ENCODE data around the gene REM1. TPM values are rescaled to one million over a fixed set of nuclear protein-coding genes. Genes with fewer than 3 reads are reported as not detected.

The REM1 gene
- total and polyA plus RNA-seq, 2 of the 4 experiments (the other 2 are of a cell fraction), result not detected

DNA sequence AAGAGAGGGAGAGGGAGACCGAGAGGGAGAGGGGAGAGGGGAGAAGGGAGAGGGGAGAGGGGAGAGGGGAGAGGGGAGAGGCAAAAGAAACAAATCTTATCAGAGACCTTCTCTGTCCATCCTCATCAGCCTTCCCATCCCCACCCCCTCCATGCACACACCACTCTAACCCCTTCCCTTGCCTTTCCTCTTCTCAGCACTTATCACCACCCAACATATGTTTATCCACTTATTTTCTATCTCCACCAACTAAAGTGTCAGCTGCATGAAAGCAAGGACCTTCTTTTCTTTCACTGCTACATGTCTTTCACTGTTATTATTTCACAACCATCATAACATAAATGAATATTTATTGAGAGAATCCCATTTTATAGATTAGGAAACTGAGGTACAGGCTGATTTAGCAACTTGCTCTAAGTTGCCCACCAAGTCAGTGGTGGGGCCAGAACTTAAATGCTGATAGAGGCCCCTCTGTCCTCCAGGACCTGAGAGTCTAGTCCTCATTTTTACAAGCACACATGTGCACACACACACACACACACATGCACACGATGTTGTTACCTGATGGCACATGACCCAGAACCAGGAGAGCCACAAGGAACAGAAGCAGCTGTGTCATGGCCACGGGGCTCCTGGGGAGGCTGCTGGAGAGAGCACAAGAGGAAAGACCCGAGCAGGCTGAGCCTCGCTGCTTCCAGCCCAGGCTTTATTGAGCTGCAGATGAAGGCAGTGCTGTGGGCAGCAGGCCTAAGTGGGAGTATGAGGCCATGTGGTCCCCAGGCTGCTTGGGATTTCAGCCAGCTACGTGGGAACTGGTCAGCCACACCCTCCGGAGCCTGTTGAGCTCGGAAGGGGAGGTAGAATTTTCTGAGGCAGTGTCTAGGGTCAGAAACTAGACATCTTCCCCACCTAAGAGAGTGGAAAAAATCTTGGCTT lies 2.4 kb upstream of the REM1 start:
- BruUV-seq (replicated peaks), result no TSS peak
- WGBS, 2 experiments (ENCODE audit: extremely low coverage in 2 of 2, insufficient read length in 1 of 2), result 14% methylated on average over 3 of the region's 8 CpGs; no CpG with 5 or more reads in 1 of the 2 experiments
- Histone ChIP-seq H4K8ac (ENCODE audit: low read depth in 2 of 2, low read length in 2 of 2) (no peak overlapping the region), H2BK20ac (ENCODE audit: low read depth, low read length) (no peak overlapping the region), H3K4ac (ENCODE audit: low read depth, low read length) (no peak overlapping the region), H3K56ac (ENCODE audit: extremely low read depth, insufficient read depth, low read length) (no peak overlapping the region), H3K27me3 (ENCODE audit: control insufficient read depth, insufficient read depth, low read length) (peaks cover 32% of the 10 kb centered on the region), H3K4me2 (ENCODE audit: low read depth, low read length) (no peak overlapping the region), H4K5ac (ENCODE audit: low read depth, low read length) (no peak overlapping the region), H4K91ac (ENCODE audit: insufficient read depth, low read depth, low read length) (no peak overlapping the region), H2BK120ac (ENCODE audit: low read depth, low read length) (no peak overlapping the region), H3K79me1 (ENCODE audit: low read depth in 1 of 2, low read length in 2 of 2) (no peaks in the 10 kb centered on the region), H2AK9ac (replicated peaks; ENCODE audit: low read depth, low read length, poor library complexity) (no peak overlapping the region), H3K4me3 (ENCODE audit: insufficient read depth, low read depth, low read length) (no peak overlapping the region), H3K9ac (ENCODE audit: low read depth, low read length) (no peak overlapping the region), H3K14ac (replicated peaks; ENCODE audit: low read depth, low read length) (no peak overlapping the region), H4K20me1 (ENCODE audit: insufficient read depth, low read length) (no peaks in the 10 kb centered on the region), H2AK5ac (ENCODE audit: low read depth, low read length) (no peak overlapping the region), H3K9me3 (ENCODE audit: control insufficient read depth, insufficient read depth, low read length) (no peaks in the 10 kb centered on the region), H3K4me1 (ENCODE audit: control insufficient read depth, insufficient read depth, low read length) (no peaks in the 10 kb centered on the region), H3K18ac (ENCODE audit: low read depth, low read length) (no peak overlapping the region), H2BK5ac (ENCODE audit: low read depth, low read length, poor library complexity, severe bottlenecking) (no peak overlapping the region), H2AFZ (replicated peaks; ENCODE audit: low read length, poor library complexity) (no peak overlapping the region), H3K23ac (ENCODE audit: low read depth, low read length) (no peak overlapping the region), H3K36me3 (ENCODE audit: control insufficient read depth, insufficient read depth, low read length) (no peaks in the 10 kb centered on the region), H3K27ac (ENCODE audit: insufficient read depth, low read length) (no peak overlapping the region), H2BK15ac (ENCODE audit: low read depth, low read length) (no peak overlapping the region), H3K9me1 (ENCODE audit: insufficient read depth, low read length) (no peaks in the 10 kb centered on the region)
- POLR2A ChIA-PET (ENCODE audit: unreplicated experiment), result no interaction called here
- no peak for ATAC-seq (ENCODE audit: low read depth)
- in situ Hi-C loops (cut with MboI; ENCODE audit: low sequenced_read_pairs), result no loop called here
- intact Hi-C loops (cut with micrococcal nuclease), result no loop called here
- dilution Hi-C loops (cut with HindIII; ENCODE audit: low sequenced_read_pairs, unreplicated experiment), result no loop called here
- DNase-seq, result no peak
- CTCF ChIA-PET, result interaction anchor here (1.4 kb wide), 1 partner anchor 30 kb away, joined by 4 read pairs; no protein-coding TSS in a partner anchor
- TF ChIP-seq, protein P1, sequence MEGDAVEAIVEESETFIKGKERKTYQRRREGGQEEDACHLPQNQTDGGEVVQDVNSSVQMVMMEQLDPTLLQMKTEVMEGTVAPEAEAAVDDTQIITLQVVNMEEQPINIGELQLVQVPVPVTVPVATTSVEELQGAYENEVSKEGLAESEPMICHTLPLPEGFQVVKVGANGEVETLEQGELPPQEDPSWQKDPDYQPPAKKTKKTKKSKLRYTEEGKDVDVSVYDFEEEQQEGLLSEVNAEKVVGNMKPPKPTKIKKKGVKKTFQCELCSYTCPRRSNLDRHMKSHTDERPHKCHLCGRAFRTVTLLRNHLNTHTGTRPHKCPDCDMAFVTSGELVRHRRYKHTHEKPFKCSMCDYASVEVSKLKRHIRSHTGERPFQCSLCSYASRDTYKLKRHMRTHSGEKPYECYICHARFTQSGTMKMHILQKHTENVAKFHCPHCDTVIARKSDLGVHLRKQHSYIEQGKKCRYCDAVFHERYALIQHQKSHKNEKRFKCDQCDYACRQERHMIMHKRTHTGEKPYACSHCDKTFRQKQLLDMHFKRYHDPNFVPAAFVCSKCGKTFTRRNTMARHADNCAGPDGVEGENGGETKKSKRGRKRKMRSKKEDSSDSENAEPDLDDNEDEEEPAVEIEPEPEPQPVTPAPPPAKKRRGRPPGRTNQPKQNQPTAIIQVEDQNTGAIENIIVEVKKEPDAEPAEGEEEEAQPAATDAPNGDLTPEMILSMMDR (conservative IDR thresholded peaks at IDR 0.05; ENCODE audit: low read depth, low read length), result no peak
- TF ChIP-seq FOS (IDR thresholded peaks at IDR 0.05; ENCODE audit: low read depth, low read length) (no peak), RAD21 (IDR thresholded peaks at IDR 0.05; ENCODE audit: low read length) (no peak), CHD1 (IDR thresholded peaks at IDR 0.05; ENCODE audit: low read depth, low read length) (no peak), NFE2L2 (IDR thresholded peaks at IDR 0.05; ENCODE audit: low read depth, low read length) (no peak), MAZ (IDR thresholded peaks at IDR 0.05; ENCODE audit: borderline replicate concordance, low read depth, low read length) (no peak), MAFK (IDR thresholded peaks at IDR 0.05; ENCODE audit: low read depth, low read length) (no peak), CEBPB (IDR thresholded peaks at IDR 0.05; ENCODE audit: low read depth, low read length) (no peak), SMC3 (IDR thresholded peaks at IDR 0.05; ENCODE audit: low read depth, low read length) (no peak), POLR2A (IDR thresholded peaks at IDR 0.05; ENCODE audit: low read depth, low read length) (no peak), MXI1 (IDR thresholded peaks at IDR 0.05; ENCODE audit: borderline replicate concordance, low read depth, low read length) (no peak), BHLHE40 (IDR thresholded peaks at IDR 0.05; ENCODE audit: low read depth, low read length) (no peak), RCOR1 (IDR thresholded peaks at IDR 0.05; ENCODE audit: insufficient replicate concordance, low read length) (no peak)
- TF ChIP-seq, protein P2, sequence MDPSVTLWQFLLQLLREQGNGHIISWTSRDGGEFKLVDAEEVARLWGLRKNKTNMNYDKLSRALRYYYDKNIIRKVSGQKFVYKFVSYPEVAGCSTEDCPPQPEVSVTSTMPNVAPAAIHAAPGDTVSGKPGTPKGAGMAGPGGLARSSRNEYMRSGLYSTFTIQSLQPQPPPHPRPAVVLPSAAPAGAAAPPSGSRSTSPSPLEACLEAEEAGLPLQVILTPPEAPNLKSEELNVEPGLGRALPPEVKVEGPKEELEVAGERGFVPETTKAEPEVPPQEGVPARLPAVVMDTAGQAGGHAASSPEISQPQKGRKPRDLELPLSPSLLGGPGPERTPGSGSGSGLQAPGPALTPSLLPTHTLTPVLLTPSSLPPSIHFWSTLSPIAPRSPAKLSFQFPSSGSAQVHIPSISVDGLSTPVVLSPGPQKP (IDR thresholded peaks at IDR 0.05; ENCODE audit: borderline replicate concordance, low read depth, low read length), result no peak
- TF ChIP-seq, protein P3, sequence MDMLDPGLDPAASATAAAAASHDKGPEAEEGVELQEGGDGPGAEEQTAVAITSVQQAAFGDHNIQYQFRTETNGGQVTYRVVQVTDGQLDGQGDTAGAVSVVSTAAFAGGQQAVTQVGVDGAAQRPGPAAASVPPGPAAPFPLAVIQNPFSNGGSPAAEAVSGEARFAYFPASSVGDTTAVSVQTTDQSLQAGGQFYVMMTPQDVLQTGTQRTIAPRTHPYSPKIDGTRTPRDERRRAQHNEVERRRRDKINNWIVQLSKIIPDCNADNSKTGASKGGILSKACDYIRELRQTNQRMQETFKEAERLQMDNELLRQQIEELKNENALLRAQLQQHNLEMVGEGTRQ (IDR thresholded peaks at IDR 0.05; ENCODE audit: low read depth, low read length), result no peak

Measured in IMR-90 (cell line).